GM03348 (cell line): ENCODE measurements around the gene NUP58.
A peak's percentile ranks its signal among the peaks of the same experiment; 100 is the strongest.

Source experiments
- DNase-seq: peaks from one replicate; pipeline ENCODE4 v3.0.0; 2012; ENCODE audit warnings: low spot score

NUP58 gene

GRCh38 chr13:25301347-25302113 is at the start of gene NUP58:
Gene NUP58, plus strand, starts transcription at chr13:25301625. Its CDS starts 149 bp downstream, at chr13:25301774.
- DNase-seq, result peak; percentile 96

DNA sequence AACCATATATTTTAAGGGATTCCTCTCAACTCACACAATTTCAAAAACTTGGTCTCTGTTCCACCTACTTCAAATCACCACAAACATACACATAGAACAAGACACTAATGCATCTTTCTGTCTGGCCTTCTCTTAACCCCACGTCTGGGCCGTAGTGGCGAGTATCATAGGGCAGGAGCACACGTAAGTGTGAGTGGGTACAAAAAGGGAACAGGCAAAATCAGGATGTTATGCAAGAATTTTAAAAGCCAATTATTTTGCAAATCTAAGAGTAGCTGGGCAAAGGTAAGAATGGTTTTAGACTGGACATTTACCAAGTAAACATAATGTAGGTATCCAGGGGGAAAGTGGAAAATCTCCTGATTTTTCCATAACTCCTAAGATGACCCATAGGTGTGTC is 49.2 kb upstream of the NUP58 start:
- no peak for DNase-seq

DNA sequence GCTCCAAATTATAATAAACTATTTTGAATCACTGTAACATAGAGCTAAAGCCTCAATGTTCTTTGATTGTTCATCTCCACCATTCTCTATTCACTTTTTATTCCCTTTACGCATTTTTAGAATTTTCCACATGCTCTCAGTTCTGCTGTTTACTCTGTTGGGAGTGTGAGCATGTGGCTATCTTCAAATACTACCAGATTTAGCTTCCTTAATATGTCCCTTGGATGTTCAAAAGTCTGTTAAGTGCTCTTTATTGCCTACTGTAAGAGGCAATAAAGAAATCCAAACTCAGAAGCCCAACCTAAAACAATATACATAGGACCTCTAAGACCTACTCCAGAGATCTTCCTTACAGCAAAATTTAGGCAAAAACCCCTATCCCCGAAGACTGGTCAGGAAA is 48.7 kb upstream of the NUP58 start:
- no peak for DNase-seq

- no peak for DNase-seq
Measured at GRCh38 chr13:25253702-25254101, 47.7 kb upstream of the NUP58 start.

- no peak for DNase-seq
Measured at GRCh38 chr13:25262261-25262660, 39.2 kb upstream of the NUP58 start.

DNA sequence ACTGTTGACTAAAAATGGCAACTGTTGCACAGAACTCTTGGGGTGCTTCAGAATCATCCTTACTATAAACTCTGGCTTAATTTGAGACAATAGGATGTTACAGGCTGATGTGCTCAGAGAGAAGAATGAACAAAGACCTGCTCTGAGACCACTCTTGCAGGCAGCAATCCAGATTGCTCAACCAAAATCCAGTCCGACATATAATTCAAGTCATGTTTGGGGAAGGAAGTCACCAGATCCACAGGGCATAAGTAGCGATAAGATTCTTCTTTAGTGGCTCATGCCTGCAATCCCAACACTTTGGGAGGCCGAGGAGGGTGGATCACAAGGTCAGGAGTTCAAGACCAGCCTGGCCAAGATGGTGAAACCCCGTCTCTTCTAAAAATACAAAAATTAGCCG is 34.7 kb upstream of the NUP58 start:
- DNase-seq, result no peak

- DNase-seq, result peak; percentile 13
Measured at GRCh38 chr13:25267715-25268114, 33.7 kb upstream of the NUP58 start.

GRCh38 chr13:25268561-25268960 is 32.9 kb upstream of the NUP58 start:
- DNase-seq, result no peak

DNA sequence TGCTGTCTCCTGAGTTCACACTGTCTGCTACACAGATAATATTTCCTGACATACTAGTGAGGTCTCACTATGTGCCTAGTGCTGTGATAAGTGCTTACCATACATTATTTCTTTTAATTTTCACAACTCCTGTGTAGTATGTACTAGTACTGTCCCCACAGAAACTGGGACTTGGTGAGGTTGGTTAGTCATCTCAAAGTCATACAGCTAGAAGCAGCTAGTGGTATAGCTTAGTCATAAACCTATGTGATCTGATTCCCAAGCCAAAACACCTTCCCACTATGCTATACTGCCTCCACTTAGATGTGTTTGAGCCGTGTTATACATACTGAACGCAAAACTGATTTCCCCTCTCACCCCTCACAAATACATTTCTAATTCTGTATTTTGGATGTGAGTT is 24.7 kb upstream of the NUP58 start:
- no peak for DNase-seq

DNA sequence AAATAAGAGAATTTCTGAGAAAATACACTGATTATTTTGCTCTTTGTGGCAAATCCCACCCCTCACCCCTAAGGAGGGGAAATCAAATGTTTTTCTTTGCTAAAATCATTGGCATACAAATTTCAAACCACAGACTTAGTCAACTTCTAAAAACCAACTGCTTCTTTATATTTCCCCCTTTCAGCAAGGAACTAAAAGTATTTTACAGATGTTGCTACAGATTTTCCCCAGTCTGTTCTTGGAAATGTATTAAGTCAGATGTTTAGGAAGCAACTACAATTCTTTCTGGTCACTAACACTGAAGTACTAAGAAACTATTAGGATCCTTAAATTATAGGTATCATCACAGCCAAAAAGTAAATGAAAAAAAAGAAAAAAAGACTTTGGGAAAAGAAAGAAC is 21.0 kb upstream of the NUP58 start:
- no peak for DNase-seq

- no peak for DNase-seq
Measured at GRCh38 chr13:25281193-25281934, 20.1 kb upstream of the NUP58 start.

DNA sequence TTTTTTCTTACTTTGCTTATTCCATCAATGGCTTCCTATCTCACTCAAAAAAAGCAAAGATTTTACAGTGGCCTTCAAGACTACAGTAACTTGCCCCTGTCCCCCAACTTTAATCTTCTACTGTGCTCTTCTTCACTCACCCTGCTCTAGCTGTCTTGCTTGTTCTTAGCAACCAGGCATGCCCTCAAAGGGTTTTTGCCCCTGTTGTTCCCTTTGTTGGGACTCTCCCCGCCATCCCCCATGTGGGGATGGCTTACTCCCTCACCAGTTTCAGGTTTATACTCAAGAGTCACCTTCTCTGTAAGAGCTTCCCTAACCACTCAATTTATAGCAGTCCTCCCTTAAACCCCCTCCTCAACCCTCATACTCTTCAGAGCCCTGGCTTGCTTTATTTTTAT is 19.5 kb upstream of the NUP58 start:
- DNase-seq, result no peak

GRCh38 chr13:25286308-25286968 is 15.0 kb upstream of the NUP58 start:
- DNase-seq, result peak; percentile 61

DNA sequence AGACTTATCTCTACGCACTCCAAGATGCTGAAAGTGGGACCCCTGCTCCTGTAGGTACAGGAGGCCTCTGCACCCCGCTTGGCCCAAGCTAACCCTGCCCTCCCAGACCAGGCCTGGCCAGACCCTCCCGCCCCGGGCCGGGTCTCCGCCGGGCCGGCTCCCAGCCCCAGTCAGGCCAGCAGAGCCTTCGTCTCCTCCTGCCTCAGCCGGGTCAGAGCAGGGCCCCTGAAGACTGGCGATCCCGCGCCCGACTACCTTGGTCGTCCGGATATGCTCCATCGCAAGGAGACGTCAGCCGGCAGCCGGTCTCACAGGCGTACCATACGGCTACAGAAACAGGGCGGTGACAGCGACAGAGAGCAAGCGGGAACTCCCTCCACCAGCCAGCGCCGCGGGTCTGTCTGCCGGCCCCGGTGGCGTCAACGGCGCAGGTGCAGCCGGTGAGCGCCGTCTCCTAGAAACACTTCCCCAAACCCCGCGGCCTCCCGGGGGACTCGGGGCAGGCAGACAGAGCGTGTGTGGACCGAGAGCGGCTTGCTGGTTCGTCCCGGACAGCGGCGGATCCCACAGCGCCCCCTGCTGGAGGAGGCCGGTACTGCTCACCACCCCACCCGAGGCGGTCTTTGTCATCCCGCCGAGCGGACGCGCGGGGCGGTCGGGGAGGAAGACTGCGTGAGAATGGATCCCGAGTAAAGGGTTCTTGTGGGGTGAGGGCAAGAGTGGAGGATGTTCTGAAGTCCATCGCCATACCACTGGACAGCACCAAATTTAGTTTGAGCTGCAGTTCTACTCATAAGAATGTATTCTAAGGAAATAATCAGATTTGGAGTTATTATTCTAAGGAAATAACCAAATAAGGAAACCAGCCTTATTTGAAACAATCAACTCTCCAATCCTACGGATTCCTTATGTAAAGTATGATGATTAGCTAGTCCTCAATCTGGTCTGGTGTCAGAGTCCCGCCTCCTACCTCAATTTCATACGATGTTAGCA is 14.2 kb upstream of the NUP58 start, which contains the start of gene MTMR6:
Gene MTMR6, minus strand, starts transcription at position 520 of the 993 bp plus-strand sequence. Its CDS starts 241 bp downstream, at position 279.
- DNase-seq, result peak; percentile 97

GRCh38 chr13:25288966-25289365 is 12.5 kb upstream of the NUP58 start:
- no peak for DNase-seq

GRCh38 chr13:25291691-25292090 is 9.7 kb upstream of the NUP58 start:
- no peak for DNase-seq

DNA sequence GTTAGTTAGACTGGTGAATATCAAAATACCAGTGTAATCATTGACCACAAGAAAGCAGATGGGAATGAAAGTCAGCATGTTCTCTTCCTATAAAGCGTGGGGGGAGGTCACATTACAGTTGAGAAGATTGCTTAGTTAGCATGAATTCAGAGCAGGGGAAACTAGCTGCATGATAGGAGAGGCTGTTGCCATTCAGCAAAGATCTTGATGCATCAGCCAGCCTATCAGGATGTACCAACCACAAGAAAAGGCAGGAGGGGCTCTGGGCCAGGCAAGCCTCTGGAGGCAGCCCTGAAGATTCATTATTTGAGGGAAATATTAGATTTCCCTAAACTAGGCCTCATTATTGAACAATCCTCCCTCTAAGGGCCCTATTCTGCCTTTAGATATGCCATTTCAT is 9.1 kb upstream of the NUP58 start:
- no peak for DNase-seq

DNA sequence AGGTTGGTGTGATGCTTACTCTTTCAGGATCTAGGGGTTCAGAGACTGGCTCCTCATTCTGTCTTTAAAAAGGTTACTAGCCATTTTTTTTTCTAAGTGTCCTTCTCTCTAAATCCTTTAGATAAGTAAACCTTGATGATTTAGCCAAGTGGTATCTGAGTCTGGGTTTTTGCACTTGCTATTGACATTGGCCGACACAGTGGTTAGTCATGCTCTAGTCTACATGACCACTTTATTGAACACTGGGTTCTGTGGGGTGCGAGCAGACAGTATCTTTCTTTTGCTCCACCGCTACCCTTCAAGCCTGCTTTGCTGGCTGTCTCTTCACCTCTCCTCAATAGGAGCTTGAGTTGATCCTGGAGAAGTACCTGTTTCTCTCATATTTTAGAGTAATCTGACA is 6.2 kb upstream of the NUP58 start:
- DNase-seq, result no peak

DNA sequence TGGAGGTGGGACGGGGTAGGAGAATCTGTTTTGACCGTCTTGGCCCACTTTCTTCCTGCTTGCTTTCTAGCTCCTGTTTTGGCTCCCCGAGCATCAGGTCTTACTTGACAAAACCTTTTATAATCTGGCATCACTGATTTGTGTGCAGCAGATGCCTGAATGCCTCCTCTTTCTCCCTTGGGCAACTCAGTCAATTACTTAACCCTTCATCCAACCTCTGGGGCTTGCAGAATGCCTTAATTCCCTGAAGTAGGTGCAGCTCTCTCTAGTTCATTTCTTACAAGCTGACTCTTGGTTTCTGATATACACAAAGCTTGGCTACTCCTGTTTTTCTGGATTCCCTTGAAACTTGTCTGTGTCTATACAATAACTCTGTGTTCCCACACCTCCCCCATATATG is 5.7 kb upstream of the NUP58 start:
- DNase-seq, result no peak

DNA sequence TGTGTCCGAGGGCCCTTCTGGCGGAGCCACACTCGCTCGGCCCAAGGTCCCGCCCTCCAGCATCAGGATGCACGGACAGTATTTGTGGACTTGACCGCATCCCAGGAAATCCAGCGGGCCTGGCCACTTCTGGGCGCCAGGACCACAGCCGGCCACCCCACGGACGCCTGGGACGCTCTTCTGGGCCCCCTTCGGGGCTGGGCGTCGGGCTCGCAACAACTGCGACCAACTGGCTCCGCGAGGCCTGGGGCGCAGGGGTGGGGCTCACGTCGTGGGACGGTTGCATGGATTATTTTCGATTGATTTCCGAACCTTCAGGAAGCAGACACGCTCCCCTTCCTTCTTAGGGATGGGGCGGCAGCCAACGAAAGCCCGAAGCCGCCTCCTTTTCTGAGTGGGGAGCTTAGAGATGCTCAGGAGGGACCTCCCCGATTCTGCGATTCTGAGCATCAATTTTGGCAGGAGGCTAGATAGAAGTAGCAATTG is 521 bp upstream of the NUP58 start:
- peak; percentile 47 for DNase-seq

GRCh38 chr13:25302121-25302520 is 696 bp downstream of the NUP58 start:
- no peak for DNase-seq
